Measurements from ENCODE around the gene ZNF787.

DNA sequence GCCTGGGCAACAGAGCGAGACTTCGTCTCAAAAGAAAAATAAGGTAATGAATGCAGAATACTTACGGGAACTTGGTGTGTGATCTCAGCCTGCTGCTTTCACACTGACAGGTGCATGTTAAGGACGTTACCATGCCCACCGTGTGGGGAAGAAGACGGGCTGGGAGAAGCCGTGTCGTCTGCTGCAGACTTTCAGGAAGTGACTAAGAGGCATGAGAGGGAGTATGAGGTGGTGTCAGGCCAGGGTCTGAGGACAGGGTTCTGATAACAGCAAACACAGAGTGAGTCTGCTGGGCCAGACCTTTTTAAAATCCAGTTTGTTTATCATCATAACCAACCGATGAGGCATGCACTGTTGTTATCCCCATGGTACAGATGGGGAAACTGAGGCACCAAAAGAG, 41.2 kb upstream of the ZNF787 start:
- TF ChIP-seq, protein P1, sequence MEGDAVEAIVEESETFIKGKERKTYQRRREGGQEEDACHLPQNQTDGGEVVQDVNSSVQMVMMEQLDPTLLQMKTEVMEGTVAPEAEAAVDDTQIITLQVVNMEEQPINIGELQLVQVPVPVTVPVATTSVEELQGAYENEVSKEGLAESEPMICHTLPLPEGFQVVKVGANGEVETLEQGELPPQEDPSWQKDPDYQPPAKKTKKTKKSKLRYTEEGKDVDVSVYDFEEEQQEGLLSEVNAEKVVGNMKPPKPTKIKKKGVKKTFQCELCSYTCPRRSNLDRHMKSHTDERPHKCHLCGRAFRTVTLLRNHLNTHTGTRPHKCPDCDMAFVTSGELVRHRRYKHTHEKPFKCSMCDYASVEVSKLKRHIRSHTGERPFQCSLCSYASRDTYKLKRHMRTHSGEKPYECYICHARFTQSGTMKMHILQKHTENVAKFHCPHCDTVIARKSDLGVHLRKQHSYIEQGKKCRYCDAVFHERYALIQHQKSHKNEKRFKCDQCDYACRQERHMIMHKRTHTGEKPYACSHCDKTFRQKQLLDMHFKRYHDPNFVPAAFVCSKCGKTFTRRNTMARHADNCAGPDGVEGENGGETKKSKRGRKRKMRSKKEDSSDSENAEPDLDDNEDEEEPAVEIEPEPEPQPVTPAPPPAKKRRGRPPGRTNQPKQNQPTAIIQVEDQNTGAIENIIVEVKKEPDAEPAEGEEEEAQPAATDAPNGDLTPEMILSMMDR (IDR thresholded peaks at IDR 0.05; ENCODE audit: insufficient read depth, low read length, poor library complexity, severe bottlenecking), result no peak
- TF ChIP-seq EZH2phosphoT487 (conservative IDR thresholded peaks at IDR 0.05; ENCODE audit: low read length), result no peak
